GM21390 (cell line): ENCODE measurements around the gene LIN54.
"Not testable (repeated sequence)": the region's sequence is repeated elsewhere in the genome, so short reads cannot be mapped to it uniquely, and the experiment has no call there.

Experiments used
- ATAC-seq: cut with Tn5 transposase; IDR thresholded peaks from one replicate; pipeline ENCODE4 v1.9.1; 2021; ENCODE audit not compliant: unreplicated experiment

The LIN54 gene

DNA sequence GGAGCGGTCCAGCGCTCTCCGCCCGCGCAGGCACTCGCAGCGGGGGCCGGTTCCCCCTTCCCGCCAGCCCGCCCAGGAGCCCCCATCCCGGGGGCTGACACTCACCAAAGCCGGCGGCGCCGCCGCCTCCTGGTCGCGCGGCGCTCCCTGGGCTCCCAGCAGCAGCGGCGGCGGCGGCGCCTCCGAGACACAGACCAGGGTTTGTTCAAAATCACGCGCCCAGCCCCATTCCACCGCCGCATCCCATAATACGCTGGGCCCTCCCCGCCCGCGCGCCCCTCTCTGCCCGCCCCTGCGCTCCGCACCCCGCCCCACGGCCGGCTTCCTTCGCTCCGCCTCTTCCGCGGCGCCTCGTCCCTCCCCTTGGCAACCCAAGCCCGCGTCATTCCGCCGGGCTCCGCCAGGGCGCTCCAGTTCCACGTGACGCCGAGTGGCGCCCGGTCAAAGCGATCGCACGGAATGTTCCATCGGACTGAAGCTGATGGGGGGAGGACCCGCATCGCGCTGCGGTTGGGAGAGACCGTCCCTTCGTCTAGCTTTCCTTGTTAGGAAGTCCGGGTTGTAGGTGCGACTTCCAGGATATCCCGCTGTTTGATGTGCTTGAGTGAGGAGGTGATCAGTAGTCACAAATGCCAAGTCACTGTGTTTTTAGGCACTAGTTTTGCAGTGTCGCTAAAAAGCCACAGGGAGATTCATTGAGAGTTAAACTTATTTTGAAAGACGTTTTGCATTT lies 2.2 kb upstream of the LIN54 start:
- peak; percentile 82 for ATAC-seq

DNA sequence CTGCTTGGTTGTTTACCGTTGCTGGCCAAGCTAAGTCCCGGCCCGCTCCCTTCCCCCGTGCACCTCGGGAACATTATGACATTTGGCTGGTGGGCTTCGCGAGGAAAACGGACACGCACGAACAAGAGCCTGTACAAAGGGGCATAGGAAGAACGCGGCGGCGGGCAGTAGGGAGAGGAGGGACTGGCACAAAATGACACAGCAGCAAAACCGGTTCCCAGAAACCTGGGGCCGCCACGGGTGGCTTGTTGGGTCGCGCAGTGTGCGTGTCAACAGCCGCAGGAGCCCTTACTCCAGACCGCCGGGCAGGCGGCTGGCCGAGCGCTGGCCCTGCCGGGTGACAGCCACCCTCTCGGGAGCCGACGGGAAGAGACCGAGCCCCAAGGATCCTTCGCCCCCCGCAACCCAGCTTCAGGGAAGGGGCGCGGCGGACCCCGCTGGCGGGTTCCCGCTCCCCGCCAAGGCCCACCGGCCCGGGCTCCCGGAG lies 1.6 kb upstream of the LIN54 start:
- ATAC-seq = peak; percentile 8

DNA sequence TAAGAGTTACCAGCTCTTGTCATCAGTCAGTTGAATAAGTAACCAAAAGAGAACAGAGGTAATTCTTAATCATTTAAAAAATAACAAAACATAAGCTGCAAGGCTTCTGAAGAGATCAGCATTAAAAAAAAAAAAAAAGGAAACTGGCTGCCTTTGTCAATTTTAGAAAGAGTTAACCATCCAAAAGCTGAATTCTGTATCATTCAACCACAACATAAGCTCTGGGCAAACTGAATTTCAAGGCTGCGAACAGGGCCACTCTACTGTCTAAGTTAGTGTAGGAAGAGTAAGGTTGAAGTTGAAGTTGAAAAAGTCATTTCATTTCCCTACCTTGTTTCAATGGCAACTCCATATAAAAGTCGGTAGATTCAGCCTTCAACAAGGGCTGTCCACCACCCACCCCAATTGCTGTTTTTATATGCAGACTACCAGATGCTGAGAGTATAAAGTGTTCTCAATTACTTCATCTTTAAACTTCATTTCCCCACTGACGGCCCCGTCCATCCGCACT lies 1.1 kb upstream of the LIN54 start:
- ATAC-seq = no peak

DNA sequence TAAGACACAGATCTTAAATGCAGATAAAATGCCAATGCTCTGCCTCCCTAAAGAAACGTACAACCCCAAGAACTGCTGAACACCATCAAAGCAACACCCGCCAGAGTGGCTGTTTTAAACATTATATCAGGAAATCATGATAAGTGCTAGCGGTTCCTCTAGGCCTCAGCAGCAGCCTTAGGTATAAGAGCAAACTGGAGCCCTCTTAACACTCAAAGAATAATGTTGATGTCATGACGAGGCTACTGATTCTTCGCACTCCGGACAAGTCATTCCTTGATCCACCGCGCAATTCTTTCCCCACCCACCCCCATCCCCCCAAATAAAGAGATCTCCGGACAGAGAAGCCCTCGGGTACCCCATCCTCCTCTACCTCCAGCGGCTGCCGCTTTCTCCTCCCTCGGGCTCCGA lies 507 bp downstream of the LIN54 start:
- ATAC-seq = no peak

DNA sequence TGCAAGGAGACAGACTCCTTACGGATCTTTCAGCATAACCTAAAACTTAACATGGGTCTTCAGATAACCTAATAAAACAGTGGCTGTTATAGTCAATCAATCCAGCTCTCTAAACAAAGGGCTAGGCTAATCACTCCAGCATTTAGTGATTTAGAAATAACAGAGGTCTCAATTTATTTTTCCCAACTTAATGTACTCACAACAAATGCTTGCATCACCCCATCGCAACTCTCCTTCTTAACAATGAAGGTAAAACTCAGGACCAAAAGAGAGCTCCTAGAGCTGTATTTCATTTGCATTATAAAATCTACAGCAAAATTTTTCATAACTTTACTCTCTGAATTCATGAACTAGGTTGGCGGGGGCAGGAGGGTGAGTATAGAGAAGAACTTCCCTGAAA lies 1.1 kb downstream of the LIN54 start:
- no peak for ATAC-seq

DNA sequence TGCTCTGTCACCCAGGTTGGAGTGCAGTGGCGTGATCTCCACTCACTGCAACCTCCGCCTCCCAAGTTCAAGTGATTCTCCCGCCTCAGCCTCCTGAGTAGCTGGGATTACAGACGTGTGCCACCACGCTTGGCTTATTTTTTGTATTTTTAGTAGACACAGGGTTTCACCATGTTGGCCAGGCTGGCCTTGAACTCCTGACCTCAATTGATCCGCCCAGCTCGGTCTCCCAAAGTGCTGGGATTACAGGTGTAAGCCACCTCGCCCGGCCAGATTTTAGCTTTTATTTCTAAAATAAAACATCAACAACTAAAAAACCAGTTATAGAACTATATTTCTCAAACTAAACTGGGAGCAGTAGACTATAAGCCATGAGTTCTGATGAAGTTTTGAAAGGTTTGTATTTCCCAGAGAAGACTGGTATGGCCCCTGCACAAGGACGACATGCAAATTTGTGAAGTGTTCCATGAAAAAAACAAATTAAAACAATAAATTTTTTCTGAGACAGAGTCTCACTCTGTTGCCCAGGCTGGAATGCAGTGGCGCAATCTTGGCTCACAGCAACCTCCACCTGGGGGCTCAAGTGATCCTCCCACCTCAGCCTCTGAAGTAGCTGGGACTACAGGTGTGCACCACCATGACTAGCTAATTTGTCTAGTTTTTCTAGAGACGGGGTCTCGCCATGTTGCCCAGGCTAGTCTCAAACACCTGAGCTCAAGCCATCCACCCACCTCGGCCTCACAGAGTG lies 7.4 kb downstream of the LIN54 start:
- ATAC-seq = not testable (repeated sequence)

DNA sequence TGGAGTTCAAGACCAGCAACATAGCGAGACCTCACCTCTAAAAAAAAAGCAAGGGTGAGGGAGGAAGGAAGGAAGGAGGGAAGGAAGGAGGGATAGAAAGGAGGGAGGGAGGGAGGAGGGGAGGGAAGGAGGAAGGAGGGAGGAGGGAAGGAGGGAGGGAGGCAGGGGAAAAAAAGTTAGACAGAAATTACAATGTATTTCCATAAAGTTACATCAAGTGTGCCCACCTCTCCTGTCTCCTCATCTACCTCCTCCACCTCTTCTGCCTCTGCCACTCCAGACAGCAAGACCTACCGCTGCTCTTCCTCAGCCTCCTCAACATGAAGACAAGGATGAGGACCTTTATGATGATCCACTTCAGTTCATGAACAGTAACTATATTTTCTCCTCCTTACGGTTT lies 8.3 kb downstream of the LIN54 start:
- no peak for ATAC-seq

DNA sequence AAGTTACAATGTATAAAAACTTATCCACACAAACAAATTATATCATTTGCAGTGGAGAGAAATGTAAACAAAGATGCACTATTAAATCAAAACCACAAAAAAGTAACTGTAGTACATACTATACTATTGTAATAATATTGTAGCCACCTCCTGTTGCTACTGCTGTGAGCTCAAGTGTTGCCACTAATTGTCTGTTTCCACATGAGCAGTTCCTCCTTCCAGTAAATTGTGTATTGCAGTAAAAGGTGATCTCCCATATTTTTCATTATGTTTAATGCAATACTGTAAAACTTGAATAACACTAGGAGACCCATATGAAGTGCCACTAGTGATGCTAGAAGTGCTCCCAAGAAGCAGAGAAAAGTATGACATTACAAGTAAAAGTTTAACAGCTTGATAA lies 11.7 kb downstream of the LIN54 start:
- ATAC-seq = no peak

DNA sequence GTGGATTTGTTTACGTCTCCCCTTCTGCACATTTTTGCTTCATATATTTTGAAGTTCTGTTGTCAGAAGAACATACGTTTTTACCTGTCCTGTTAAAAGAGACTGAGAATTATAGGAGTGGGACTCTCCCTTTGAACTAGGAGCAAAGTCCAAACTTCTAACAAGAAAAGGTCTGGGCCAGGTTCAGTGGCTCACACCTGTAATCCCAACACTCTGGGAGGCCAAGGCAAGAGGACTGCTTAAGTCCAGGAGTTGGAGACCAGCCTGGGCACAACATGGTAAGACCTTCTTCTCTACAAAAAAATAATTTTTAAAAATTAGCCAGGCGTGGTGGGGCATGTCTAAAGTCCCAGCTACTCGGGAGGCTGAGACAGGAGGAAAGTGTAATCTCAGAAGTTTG lies 15.8 kb downstream of the LIN54 start:
- ATAC-seq = no peak

DNA sequence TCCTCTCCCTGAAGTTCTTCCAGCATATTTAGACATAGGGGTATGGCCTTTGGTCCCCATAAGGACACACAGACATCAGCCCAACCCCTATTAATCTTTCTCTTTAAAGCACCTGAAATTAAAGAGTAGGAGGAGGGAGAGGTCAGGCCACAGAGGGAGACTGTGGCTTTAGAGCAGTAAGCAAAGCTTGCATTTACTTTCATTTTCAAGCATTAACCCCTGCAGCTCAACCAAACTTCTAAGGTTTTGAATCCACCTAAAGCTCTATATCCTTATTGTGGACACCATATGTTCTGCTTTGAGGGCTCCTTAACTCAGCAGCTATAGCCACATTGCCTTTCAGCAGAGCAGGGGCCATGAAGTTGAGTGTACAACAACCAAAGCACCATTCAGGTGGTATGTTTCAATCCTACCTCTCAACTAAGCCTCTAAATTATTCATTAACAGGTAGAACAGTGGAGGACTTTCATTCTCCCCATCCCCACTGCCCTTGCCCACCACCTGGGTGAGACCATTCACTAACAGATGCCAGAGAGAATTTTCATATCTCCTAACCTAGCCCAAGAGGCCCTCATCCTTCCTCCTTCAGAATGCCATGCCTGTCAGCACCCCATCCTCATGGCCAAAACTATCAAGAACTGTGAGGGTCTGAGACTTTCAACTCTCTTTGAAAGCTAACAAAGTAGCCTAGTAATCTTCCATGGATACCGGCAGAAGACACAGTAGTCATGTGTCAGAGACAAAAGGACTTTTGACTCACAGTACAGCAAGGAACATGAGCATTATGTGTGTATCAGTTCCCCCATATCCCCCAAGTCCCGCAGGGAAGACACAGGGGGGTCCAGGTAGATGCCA lies 20.8 kb downstream of the LIN54 start:
- ATAC-seq = peak; percentile 94

DNA sequence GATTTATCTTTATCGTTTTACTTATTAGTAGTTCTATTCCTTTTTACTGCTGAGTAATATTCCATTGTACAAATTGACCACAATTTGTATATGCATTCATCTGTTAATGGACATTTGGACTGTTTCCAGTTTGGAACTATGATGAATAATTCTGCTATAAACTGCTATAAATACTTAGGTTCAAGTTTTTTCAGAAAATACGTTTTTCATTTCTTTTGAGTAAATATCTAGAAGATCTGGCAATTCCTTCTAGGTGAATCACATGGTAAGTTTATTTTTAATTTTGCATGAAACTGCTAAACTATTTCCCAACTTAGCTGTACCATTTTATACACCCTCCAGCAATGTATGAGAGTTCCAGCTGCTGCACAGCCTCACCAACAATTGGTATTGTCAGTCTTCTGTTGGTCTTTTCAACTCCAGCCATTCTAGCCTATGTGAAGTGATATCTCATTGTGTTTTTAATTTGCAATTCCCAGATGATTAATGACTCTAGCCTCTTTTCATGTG lies 22.2 kb downstream of the LIN54 start:
- no peak for ATAC-seq

DNA sequence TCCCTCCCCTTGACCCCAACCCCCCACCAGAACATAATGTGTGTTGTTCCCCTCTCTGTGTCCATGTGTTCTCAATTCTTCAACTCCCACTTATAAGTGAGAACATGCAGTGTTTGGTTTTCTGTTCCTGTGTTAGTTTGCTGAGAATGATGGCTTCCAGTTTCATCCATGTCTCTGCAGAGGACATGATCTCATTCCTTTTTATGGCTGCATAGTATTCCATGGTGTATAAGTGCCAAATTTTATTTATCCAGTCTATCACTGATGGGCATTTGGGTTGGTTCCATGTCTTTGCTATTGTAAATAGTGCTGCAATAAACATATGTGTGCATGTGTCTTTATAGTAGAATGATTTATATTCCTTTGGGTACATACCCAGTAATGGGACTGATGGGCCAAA lies 23.1 kb downstream of the LIN54 start:
- not testable (repeated sequence) for ATAC-seq

DNA sequence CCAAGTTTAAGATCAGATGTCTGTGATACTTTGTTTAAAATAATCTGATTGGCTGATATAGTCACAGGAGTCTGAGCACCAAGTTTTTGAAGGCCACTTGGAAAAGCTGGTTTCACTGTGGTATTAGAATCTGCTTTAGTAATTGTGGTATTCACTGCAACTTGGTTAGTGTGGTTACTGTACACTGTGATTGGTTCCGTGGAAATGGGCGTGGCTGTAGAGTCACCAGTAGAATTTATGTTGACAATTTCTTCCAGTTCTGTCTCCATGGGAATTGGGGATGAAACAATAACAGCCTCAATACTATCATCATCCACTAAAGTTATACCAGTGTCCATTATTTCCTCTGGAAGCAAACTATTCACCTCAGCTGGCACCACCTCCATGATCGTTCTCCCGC lies 26.2 kb downstream of the LIN54 start:
- ATAC-seq = no peak

DNA sequence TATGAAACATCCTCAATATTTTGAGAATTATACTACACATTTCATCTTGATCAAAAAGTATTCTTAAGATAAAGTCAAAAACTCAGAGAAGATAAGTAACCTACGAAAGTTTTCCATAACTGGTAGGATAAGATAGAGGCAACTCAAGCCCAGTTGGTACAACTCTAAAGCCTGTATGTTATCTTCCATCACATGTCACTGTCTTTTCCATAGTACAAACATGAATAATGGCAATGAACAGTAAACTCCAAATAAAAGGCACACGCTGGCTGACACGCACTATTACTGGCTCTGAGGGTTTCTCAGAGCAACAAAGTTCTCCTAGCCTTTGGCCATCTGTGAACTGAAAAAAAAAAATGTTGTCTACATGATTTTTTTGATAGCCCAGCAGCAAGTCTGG lies 27.2 kb downstream of the LIN54 start:
- no peak for ATAC-seq

DNA sequence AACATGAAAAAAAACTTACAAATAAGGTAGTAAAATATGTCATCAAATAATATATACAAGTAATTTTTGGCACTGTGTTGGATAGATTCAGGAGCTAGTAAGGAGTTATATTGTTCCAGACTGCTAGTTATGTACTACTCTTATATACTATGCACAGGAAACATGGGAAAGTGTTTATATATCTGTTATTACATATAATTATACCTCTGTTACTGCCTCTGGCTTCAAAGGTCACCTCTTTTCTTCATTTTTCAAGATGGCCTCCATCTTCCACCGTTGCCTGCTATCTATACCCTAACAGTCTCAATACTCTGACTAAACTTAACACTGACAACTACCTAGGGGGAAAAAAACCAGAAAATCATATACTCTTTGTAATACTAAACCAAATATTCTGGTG lies 29.5 kb downstream of the LIN54 start:
- no peak for ATAC-seq

DNA sequence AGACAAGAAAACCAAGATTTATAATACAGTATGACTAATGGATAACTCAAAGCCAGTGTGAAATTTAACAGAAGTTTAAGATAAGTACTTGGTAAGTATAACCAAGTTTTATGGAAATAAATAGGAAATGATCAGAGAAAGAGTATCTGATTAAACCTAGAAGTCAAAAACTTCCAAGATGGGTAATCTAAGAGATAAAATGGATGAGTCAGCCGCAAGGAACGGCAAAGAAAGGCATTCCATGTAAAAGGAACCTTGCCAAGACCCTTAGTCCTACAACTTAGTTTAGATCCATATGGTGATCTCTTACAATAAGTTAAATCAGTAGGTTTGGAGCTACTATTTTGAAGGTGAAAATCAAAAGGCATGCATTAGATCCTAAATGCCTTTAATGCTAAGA lies 34.8 kb downstream of the LIN54 start:
- no peak for ATAC-seq

DNA sequence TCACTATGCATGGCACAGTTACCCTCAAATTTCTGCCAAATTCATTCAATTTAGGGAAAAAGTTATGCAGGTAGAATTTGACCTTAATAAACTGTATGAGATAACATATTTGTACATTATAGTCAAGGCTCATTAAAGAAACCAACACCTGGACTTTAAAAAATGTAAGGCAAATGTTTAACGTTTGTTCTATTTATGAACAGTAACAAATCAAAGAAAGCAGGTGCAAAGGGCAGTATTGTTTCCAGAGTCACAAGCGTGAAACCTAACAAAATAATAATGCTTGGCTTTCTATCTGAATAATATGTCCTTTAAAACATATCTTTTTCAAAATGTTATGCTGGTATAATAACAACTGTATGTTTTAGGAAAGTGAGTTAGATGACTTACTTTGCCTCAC lies 41.2 kb downstream of the LIN54 start:
- no peak for ATAC-seq

DNA sequence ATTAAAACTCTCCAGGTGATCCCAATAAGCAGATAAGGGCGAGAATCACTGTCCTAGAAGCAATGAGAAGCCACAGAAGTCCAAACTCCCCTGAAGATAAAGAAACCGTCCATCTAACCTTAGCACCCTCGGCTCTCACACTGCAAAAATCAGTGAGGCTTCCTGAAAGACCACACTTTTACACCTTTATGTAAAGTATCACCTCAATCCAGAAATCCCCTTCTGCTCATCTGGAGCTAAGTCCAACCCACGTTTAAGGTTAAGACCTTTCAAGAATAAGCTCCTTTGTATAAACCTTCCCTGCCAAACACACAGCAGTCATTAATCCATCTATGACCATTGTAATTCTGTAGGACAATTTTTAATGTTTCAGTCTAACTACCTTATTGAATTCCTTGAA lies 41.7 kb downstream of the LIN54 start:
- no peak for ATAC-seq

DNA sequence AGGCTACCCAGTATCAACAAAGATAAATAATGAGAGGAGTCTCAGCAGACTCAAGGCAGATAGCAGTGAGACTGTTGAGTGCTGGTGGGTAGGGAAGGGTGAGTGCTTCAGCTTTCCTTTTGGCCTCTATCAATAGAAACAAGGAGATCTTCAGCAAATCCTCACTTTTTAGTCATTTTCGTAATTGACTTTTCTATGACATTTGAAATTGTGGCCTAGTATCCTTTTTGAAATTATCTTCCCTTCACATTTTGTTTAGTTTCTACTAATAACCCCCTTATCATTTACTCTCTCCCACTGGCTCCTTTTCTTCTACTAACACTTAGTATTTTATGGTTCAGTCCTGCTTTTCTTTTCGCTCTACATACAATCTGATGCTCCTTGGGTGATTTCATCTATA lies 44.9 kb downstream of the LIN54 start:
- ATAC-seq = no peak

DNA sequence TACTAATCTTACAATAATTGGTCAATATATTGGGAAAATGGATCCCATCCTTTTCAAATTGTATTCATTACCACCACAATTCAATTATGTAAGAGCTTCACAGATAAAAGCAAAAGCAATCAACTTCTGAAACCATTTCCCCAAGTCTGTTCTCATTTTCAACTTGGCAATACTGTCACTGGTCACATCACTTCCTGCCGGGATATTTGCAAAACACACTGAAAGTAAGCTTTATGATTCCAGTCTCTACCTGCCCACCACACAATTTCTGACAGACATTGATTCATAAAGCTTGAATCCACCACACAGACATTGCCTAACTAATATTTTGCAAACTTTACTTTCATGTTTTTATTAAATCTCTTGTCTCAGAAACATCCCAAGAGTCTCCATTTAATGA lies 53.6 kb downstream of the LIN54 start:
- no peak for ATAC-seq

DNA sequence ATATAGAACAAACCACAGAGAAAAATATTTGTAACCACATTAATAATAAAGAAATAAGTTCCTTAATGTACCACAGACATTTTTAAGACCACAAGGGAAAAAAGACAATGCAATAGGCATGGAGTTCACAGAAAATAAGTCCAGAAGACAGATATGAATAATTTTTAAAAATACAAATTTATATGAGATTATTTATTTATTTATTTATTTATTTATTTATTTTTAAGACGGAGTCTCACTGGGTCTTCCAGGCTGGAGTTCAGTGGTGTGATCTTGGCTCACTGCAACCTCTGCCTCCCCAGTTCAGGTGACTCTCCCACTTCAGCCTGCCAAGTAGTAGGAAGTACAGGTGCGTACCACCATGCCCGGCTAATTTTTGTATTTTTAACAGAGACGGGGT lies 56.4 kb downstream of the LIN54 start:
- ATAC-seq = no peak
